NOMO-1 treated with dmso at 0.1 percent for 144 hours (cell line): Measurements from ENCODE around the gene CREG1.
"Not testable (repeated sequence)": the region's sequence is repeated elsewhere in the genome, so short reads cannot be mapped to it uniquely, and the experiment has no call there.

Experiments
- DNase-seq: peaks from one replicate; lab custom pipeline; 2025; ENCODE audit not compliant: unreplicated experiment; lab: John Stamatoyannopoulos, UW

CREG1 gene

GRCh38 chr1:167553136-167554027 is at the start of gene CREG1:
Gene CREG1 (minus strand): TSS chr1:167553762.
- peak; percentile 85 for DNase-seq

- DNase-seq: no peak
Measured at GRCh38 chr1:167602840-167603239, 49.3 kb upstream of the CREG1 start.

GRCh38 chr1:167601442-167602383 is 48.2 kb upstream of the CREG1 start:
- DNase-seq: peak; percentile 96

- peak; percentile 72 for DNase-seq
Measured at GRCh38 chr1:167599957-167600581, 46.5 kb upstream of the CREG1 start.

GRCh38 chr1:167594822-167595221 is 41.3 kb upstream of the CREG1 start:
- DNase-seq: no peak

- DNase-seq: no peak
Measured at GRCh38 chr1:167593860-167594259, 40.3 kb upstream of the CREG1 start.

- no peak for DNase-seq
Measured at GRCh38 chr1:167592475-167592874, 38.9 kb upstream of the CREG1 start.

GRCh38 chr1:167588361-167588760 is 34.8 kb upstream of the CREG1 start:
- no peak for DNase-seq

GRCh38 chr1:167587872-167588271 is 34.3 kb upstream of the CREG1 start:
- DNase-seq: no peak

- DNase-seq: no peak
Measured at GRCh38 chr1:167587342-167587741, 33.8 kb upstream of the CREG1 start.

- no peak for DNase-seq
Measured at GRCh38 chr1:167584581-167584980, 31.0 kb upstream of the CREG1 start.

- DNase-seq: no peak
Measured at GRCh38 chr1:167582722-167583121, 29.2 kb upstream of the CREG1 start.

- DNase-seq: no peak
Measured at GRCh38 chr1:167582064-167582463, 28.5 kb upstream of the CREG1 start.

GRCh38 chr1:167579986-167580385 is 26.4 kb upstream of the CREG1 start:
- DNase-seq: no peak

GRCh38 chr1:167578939-167579521 is 25.5 kb upstream of the CREG1 start:
- DNase-seq: no peak

GRCh38 chr1:167575649-167576048 is 22.1 kb upstream of the CREG1 start:
- no peak for DNase-seq

GRCh38 chr1:167573035-167573434 is 19.5 kb upstream of the CREG1 start:
- no peak for DNase-seq

- DNase-seq: not testable (repeated sequence)
Measured at GRCh38 chr1:167570712-167571111, 17.1 kb upstream of the CREG1 start.

- DNase-seq: no peak
Measured at GRCh38 chr1:167567663-167568062, 14.1 kb upstream of the CREG1 start.

- DNase-seq: no peak
Measured at GRCh38 chr1:167566766-167567165, 13.2 kb upstream of the CREG1 start.

- DNase-seq: no peak
Measured at GRCh38 chr1:167565922-167566321, 12.4 kb upstream of the CREG1 start.
